K562 (cell line): ENCODE measurements around the gene WDR64. TPM values are rescaled to one million over a fixed set of nuclear protein-coding genes. Genes with fewer than 3 reads are reported as not detected.

Source experiments
- ATAC-seq: fragments of 200-7000 bp; cut with Tn5 transposase; 3 replicates; pipeline ENCODE4 v1.9.1; 2020; ENCODE audit warnings: moderate library complexity
- BruUV-seq: library from RNA; stranded (reverse); fragments of 400-500 nt; replicated peaks from 2 replicates; lab custom pipeline; 2021; lab: Mats Ljungman, UMichigan
- CTCF ChIA-PET: fragments of 300-600 bp; formaldehyde crosslinking; extraction: SDS; loops from one replicate; lab custom pipeline; 2021; ENCODE audit warnings: low intra/inter-chr PET ratio; lab: Yijun Ruan, JAX
- POLR2A ChIA-PET: fragments of 300-600, 350-650 bp; sonication (Branson Sonifier 250); formaldehyde crosslinking; extraction: SDS; loops from one replicate; lab custom pipeline; 2021; ENCODE audit warnings: antibody characterized with exemption, inconsistent platforms; lab: Yijun Ruan, JAX
- DNase-seq, 4 experiments: peaks; one replicate each; pipeline versions ENCODE4 v3.0.0 to v3.0.0-alpha.2; 2011 to 2018; ENCODE audit warnings: low spot score in 3 of 4, mixed read lengths in 3 of 4; ENCODE audit errors: extremely low read depth in 1 of 4
- FAIRE-seq: peaks from 2 replicates; lab custom pipeline; 2011; peaks lifted over from hg19 to GRCh38; lab: Jason Lieb, UNC
- H2AFZ ChIP-seq: 2 replicates; pipeline ENCODE4 v1.6.0; 2011; ENCODE audit warnings: low read depth, low read length, control low read depth, inconsistent platforms
- H3K27ac ChIP-seq: fragments of 200-600 bp; 3 replicates; pipeline ENCODE4 v1.8.0; 2011; ENCODE audit warnings: low read depth, mild to moderate bottlenecking, control low read depth, inconsistent platforms, low read length, moderate library complexity, mixed read lengths; ENCODE audit errors: extremely low read depth
- H3K27me3 ChIP-seq, 2 experiments: fragments of 300-600 bp in 1 of 2; 2 replicates in 1 of 2; 3 replicates in 1 of 2; pipeline versions ENCODE4 v1.6.0 to v1.8.0; 2011; ENCODE audit warnings: inconsistent platforms in 2 of 2, low read length in 2 of 2, mild to moderate bottlenecking in 1 of 2, mixed read lengths in 1 of 2, moderate library complexity in 1 of 2; ENCODE audit not compliant: control insufficient read depth in 2 of 2, insufficient read depth in 2 of 2
- H3K36me3 ChIP-seq: fragments of 300-600 bp; 3 replicates; pipeline ENCODE4 v1.8.0; 2011; ENCODE audit warnings: mild to moderate bottlenecking, low read length, inconsistent platforms; ENCODE audit not compliant: control insufficient read depth, insufficient read depth
- H3K4me1 ChIP-seq, 2 experiments: fragments of 200-600 bp in 1 of 2; replicated peaks in 1 of 2; 2 replicates in 1 of 2; 3 replicates in 1 of 2; pipeline versions ENCODE4 v1.5.1 to v1.8.0; 2011; ENCODE audit warnings: inconsistent platforms in 2 of 2, low read length in 2 of 2, mild to moderate bottlenecking in 1 of 2, mixed read lengths in 1 of 2, moderate library complexity in 1 of 2; ENCODE audit not compliant: control insufficient read depth in 2 of 2, insufficient read depth in 2 of 2
- H3K4me2 ChIP-seq: 2 replicates; pipeline ENCODE4 v1.6.1; 2011; ENCODE audit warnings: low read length, control low read depth, inconsistent platforms, mixed read lengths; ENCODE audit not compliant: insufficient read depth
- H3K4me3 ChIP-seq: fragments of 200-600 bp; sonication (generic), shearing (Covaris generic); 2 replicates; pipeline ENCODE4 v1.5.1; 2016; ENCODE audit warnings: control low read depth, inconsistent platforms
- H3K79me2 ChIP-seq: fragments of 200-600 bp; 3 replicates; pipeline ENCODE4 v1.8.0; 2011; ENCODE audit warnings: low read length, inconsistent platforms; ENCODE audit not compliant: control insufficient read depth, insufficient read depth
- H3K9ac ChIP-seq, 2 experiments: 2 replicates each; pipeline versions ENCODE4 v1.6.0 to v1.6.1; 2011; ENCODE audit warnings: low read depth in 2 of 2, low read length in 2 of 2, control low read depth in 1 of 2, inconsistent platforms in 1 of 2, mild to moderate bottlenecking in 1 of 2, mixed read lengths in 1 of 2; ENCODE audit not compliant: insufficient read depth in 1 of 2
- H3K9me1 ChIP-seq: one replicate; pipeline ENCODE4 v1.6.0; 2011; ENCODE audit warnings: inconsistent platforms, mild to moderate bottlenecking, low read length, moderate library complexity; ENCODE audit not compliant: control insufficient read depth, insufficient read depth
- H3K9me3 ChIP-seq: replicated peaks from 2 replicates; pipeline ENCODE4 v1.5.1; 2011; ENCODE audit warnings: low read depth, low read length, inconsistent platforms; ENCODE audit not compliant: control insufficient read depth, insufficient read depth
- H4K20me1 ChIP-seq: replicated peaks from 2 replicates; pipeline ENCODE4 v1.6.1; 2011; ENCODE audit warnings: low read length, inconsistent platforms, mixed read lengths; ENCODE audit not compliant: control insufficient read depth, insufficient read depth
- BCL6 ChIP-seq: fragments of 250-450 bp; sonication (Bioruptor Pico); IDR thresholded peaks from 2 replicates; pipeline ENCODE4 v1.4.0; 2020
- BCOR ChIP-seq: fragments of 450-650 bp; IDR thresholded peaks from 2 replicates; pipeline ENCODE4 v1.6.1; 2016
- BRF1 ChIP-seq: IDR thresholded peaks from 3 replicates; pipeline ENCODE4 v1.6.1; 2011; ENCODE audit warnings: borderline replicate concordance, mild to moderate bottlenecking; ENCODE audit not compliant: insufficient read length; ENCODE audit errors: extremely low read depth
- CBX8 ChIP-seq: fragments of 200-600 bp; sonication (generic); IDR thresholded peaks from 2 replicates; pipeline ENCODE4 v1.6.1; 2012; ENCODE audit warnings: borderline replicate concordance, mixed run types, low read depth, mild to moderate bottlenecking, moderate library complexity, mixed read lengths, low read length, control low read depth, inconsistent platforms; ENCODE audit not compliant: poor library complexity, severe bottlenecking; ENCODE audit errors: extremely low read depth
- HDGF ChIP-seq: fragments of 450-650 bp; IDR thresholded peaks from 2 replicates; pipeline ENCODE4 v1.6.1; 2016
- ILK ChIP-seq: fragments of 450-650 bp; IDR thresholded peaks from 2 replicates; pipeline ENCODE4 v1.6.1; 2016; ENCODE audit warnings: missing genetic modification characterization, low read depth, mild to moderate bottlenecking, missing compliant biosample characterization, moderate library complexity, borderline replicate concordance
- LARP7 ChIP-seq: fragments of 450-650 bp; IDR thresholded peaks from 2 replicates; pipeline ENCODE4 v1.6.1; 2016
- MAFG ChIP-seq: fragments of 450-650 bp; conservative IDR thresholded peaks from 2 replicates; pipeline ENCODE4 v1.6.1; 2016; ENCODE audit warnings: missing genetic modification characterization, missing compliant biosample characterization
- MYC ChIP-seq, 2 experiments: fragments of 250-450 bp in 1 of 2; sonication (Bioruptor Pico) in 1 of 2; IDR thresholded peaks; 2 replicates each; pipeline versions ENCODE4 v1.5.1 to v1.6.1; 2012 to 2021; ENCODE audit warnings: low read depth in 2 of 2, borderline replicate concordance in 1 of 2, improper control_type of control experiment in 1 of 2, low read length in 1 of 2, mild to moderate bottlenecking in 1 of 2, moderate library complexity in 1 of 2
- POLR3G ChIP-seq: IDR thresholded peaks from 2 replicates; pipeline ENCODE4 v1.6.1; 2011; ENCODE audit not compliant: insufficient read length, insufficient replicate concordance; ENCODE audit errors: extremely low read depth
- RFX5 ChIP-seq: IDR thresholded peaks from 2 replicates; pipeline ENCODE4 v1.6.1; 2011; ENCODE audit warnings: low read depth, mild to moderate bottlenecking, improper control_type of control experiment, low read length
- SMAD4 ChIP-seq: fragments of 250-450 bp; sonication (Bioruptor Pico); conservative IDR thresholded peaks from 2 replicates; pipeline ENCODE4 v1.8.0; 2021; ENCODE audit warnings: inconsistent platforms, mild to moderate bottlenecking, moderate library complexity
- U2AF2 ChIP-seq: fragments of 200-400 bp; formaldehyde crosslinking; optimal IDR thresholded peaks from 2 replicates; pipeline ENCODE3; 2017; ENCODE audit warnings: low read depth, mild to moderate bottlenecking, low read length
- ZFP30 ChIP-seq: fragments of 250-450 bp; sonication (Bioruptor Pico); IDR thresholded peaks from 2 replicates; pipeline ENCODE4 v1.8.0; 2022; ENCODE audit warnings: moderate library complexity, mild to moderate bottlenecking, inconsistent platforms, borderline replicate concordance
- ZNF146 ChIP-seq: IDR thresholded peaks from one replicate; pipeline ENCODE4 v1.6.1; 2018; ENCODE audit warnings: missing compliant biosample characterization; ENCODE audit not compliant: unreplicated experiment
- ZNF41 ChIP-seq: fragments of 250-450 bp; sonication (Bioruptor Pico); conservative IDR thresholded peaks from 2 replicates; pipeline ENCODE4 v1.4.0; 2020; ENCODE audit warnings: mild to moderate bottlenecking
- WGBS: fragments of 100-300 bp; shearing (Covaris generic); methylation state at CpG from one replicate; pipeline ENCODE4 v1.1.6; 2016; ENCODE audit warnings: low coverage, mixed read lengths; ENCODE audit not compliant: insufficient coverage; ENCODE audit errors: missing lambda C conversion rate; 5-methylcytosine and 5-hydroxymethylcytosine counted together
- in situ Hi-C: fragments of 300-500 bp; cut with MboI; formaldehyde crosslinking; loops from 4 replicates; pipeline ENCODE4 v1.15.0; 2018; ENCODE audit warnings: inconsistent platforms, mixed read lengths
- intact Hi-C: fragments of 100-400 bp; cut with micrococcal nuclease; formaldehyde crosslinking; loops from 2 replicates; pipeline ENCODE4 v1.14.2; 2022
- polyA plus RNA-seq, 8 experiments: library from polyadenylated mRNA; depleted of rRNA in 4 of 8; stranded (reverse) in 5 of 8; unstranded in 3 of 8; fragments of >200 nt; fragmentation: Nextera tagmentation in 2 of 8; fragmentation: Illumina TruSeq in 1 of 8; extraction: Ambion mirVana in 2 of 8; extraction: Trizol in 1 of 8; gene quantifications; 2 replicates each; pipeline versions ENCODE4 v1.2.1 to v1.2.3, GENCODE V29; 2011 to 2014; ENCODE audit warnings: inconsistent platforms in 1 of 8, missing spikeins in 1 of 8
- total RNA-seq, 7 experiments: library from RNA; depleted of rRNA in 6 of 7; stranded (reverse); fragments of >200 nt in 6 of 7; fragmentation: Illumina TruSeq in 2 of 7; extraction: Trizol in 2 of 7; gene quantifications; 2 replicates each; pipeline versions ENCODE4 v1.2.1 to v1.2.3, GENCODE V29; 2011 to 2021; ENCODE audit warnings: low replicate concordance in 1 of 7
- TF ChIP-seq, protein P1 (sequence below), 2 experiments: fragments of 450-650 bp; IDR thresholded peaks; 2 replicates each; pipeline ENCODE4 v1.6.1; 2016
- TF ChIP-seq, protein P2 (sequence below): IDR thresholded peaks from 2 replicates; pipeline ENCODE4 v1.6.1; 2016; ENCODE audit warnings: missing genetic modification characterization, missing compliant biosample characterization

WDR64 gene
- total and polyA plus RNA-seq, 9 of the 15 experiments (the other 6 are each of a cell fraction or from before 2014, with no cell fraction given), result 0.06 to 0.29 (median 0.19) TPM; not detected in 5

DNA sequence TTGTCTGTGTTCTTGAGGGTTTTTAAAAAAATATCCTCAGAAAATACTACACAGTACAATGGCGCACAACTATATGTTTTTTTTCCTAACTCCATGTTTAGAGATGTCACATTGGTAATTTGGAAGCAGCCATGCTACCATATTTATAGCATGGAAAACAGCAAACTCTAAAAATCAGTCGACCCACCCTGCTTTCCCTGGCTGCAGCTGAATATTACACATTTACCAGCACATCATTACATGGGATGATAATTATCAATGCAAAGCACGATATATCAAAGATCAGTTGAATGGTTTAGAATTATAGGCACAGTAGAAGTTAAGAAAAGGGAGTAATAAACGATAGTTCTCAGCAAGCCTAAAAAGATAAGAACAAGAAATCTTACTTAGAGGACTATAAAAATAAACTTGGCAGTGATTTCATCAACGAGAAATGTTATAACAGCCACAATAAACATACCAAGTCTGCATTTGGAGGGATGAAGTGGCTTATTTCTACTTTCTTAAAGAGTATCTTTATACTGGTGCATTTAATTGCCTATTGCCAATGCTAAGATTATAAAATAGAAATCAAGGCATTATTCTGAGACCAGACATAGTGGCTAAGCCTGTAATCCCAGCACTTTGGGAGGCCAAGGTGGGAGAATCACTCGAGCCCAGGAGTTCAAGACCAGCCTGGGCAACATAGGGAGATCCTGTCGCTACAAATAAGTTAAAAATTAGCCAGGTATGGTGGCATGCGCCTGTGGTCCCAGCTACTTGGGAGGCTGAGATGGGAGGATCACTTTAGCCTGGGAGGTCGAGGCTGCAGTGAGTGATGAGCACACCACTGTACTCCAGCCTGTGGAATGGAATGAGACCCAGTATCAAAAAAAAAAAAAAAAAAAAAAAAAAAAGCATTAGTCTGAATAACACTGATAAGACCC, 43.4 kb downstream of the WDR64 start:
- peaks cover 8% of the 10 kb centered on the region for H3K9me3 ChIP-seq
- TF ChIP-seq, protein P1, sequence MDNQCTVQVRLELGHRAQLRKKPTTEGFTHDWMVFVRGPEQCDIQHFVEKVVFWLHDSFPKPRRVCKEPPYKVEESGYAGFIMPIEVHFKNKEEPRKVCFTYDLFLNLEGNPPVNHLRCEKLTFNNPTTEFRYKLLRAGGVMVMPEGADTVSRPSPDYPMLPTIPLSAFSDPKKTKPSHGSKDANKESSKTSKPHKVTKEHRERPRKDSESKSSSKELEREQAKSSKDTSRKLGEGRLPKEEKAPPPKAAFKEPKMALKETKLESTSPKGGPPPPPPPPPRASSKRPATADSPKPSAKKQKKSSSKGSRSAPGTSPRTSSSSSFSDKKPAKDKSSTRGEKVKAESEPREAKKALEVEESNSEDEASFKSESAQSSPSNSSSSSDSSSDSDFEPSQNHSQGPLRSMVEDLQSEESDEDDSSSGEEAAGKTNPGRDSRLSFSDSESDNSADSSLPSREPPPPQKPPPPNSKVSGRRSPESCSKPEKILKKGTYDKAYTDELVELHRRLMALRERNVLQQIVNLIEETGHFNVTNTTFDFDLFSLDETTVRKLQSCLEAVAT (IDR thresholded peaks at IDR 0.05), result 0 out of 4 replicates have a peak, but pooled peaks of 1 of the 2 experiments have one; percentile 18
- TF ChIP-seq CBX8 (no peak), ZFP30 (CRISPR knock-in tag) (no peak), HDGF (no peak), ZNF146 (CRISPR knock-in tag) (no peak), ZNF41 (no peak), POLR3G (no peak), ILK (tag) (no peak), BCOR (peak; percentile 86), MAFG (no peak), RFX5 (0 out of 2 replicates have a peak, but pooled peaks have one; percentile 8), MYC (IDR thresholded peaks at IDR 0.05; ENCODE audit: low read depth, low read length) (no peak; the same call in 1 of the 2 replicates), MYC (CRISPR knock-in tag; IDR thresholded peaks at IDR 0.05; ENCODE audit: borderline replicate concordance, low read depth) (no peak), LARP7 (peak; percentile 73), SMAD4 (CRISPR knock-in tag) (0 out of 2 replicates have a peak, but pooled peaks have one; percentile 11), BRF1 (no peak), U2AF2 (no peak), BCL6 (no peak)
- TF ChIP-seq, protein P2, sequence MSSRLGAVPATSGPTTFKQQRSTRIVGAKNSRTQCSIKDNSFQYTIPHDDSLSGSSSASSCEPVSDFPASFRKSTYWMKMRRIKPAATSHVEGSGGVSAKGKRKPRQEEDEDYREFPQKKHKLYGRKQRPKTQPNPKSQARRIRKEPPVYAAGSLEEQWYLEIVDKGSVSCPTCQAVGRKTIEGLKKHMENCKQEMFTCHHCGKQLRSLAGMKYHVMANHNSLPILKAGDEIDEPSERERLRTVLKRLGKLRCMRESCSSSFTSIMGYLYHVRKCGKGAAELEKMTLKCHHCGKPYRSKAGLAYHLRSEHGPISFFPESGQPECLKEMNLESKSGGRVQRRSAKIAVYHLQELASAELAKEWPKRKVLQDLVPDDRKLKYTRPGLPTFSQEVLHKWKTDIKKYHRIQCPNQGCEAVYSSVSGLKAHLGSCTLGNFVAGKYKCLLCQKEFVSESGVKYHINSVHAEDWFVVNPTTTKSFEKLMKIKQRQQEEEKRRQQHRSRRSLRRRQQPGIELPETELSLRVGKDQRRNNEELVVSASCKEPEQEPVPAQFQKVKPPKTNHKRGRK (tag), result 0 out of 2 replicates have a peak, but pooled peaks have one; percentile 19

More for the DNA sequence above, 43.4 kb downstream of the WDR64 start:
- Histone ChIP-seq H3K79me2 (no peaks in the 10 kb centered on the region), H3K4me2 (no peak overlapping the region), H3K27ac (peak overlapping the region; percentile 94), H3K9ac (peak overlapping the region in 1 of 2 experiments; percentile 21; a peak in 2 of 4 replicates), H3K36me3 (no peaks in the 10 kb centered on the region), H3K27me3 (no peaks in the 10 kb centered on the region), H4K20me1 (no peaks in the 10 kb centered on the region), H3K4me1 (peaks cover 15 to 47% of the 10 kb centered on the region in 2 experiments), H3K4me3 (no peak overlapping the region), H2AFZ (no peak overlapping the region), H3K9me1 (no peaks in the 10 kb centered on the region)
- no peak for ATAC-seq
- ChIA-PET CTCF (no interaction called here), POLR2A (interaction anchor here (0.6 to 1.0 kb wide), 6 partner anchors 11 to 141 kb away, joined by 3 to 5 read pairs (median 3); no protein-coding TSS in a partner anchor)
- WGBS, result 26% methylated on average over 9 of the region's 9 CpGs
- FAIRE-seq, result no peak
- DNase-seq, result no peak
- in situ Hi-C loops, result no loop called here
- no TSS peak for BruUV-seq
- intact Hi-C loops, result loop anchor here (1.0 to 5.0 kb wide), 4 partner anchors 58 to 168 kb away; no protein-coding TSS in a partner anchor
